HL-60 (cell line): ENCODE data around the gene KCNQ5.

ENCODE experiments used
- CTCF ChIP-seq: IDR thresholded peaks from one replicate; pipeline ENCODE4 v1.5.1; 2011; ENCODE audit warnings: low read length, control low read depth, inconsistent platforms; ENCODE audit not compliant: insufficient read depth
- POLR2AphosphoS5 ChIP-seq: IDR thresholded peaks from 2 replicates; pipeline ENCODE4 v1.6.1; 2012; ENCODE audit warnings: low read depth
- SPI1 ChIP-seq: IDR thresholded peaks from 2 replicates; pipeline ENCODE4 v1.6.1; 2012; ENCODE audit warnings: low read depth, mild to moderate bottlenecking, borderline replicate concordance
- TF ChIP-seq, protein P1 (sequence below): IDR thresholded peaks from 2 replicates; pipeline ENCODE4 v1.6.1; 2012; ENCODE audit warnings: low read depth; ENCODE audit not compliant: insufficient replicate concordance

DNA sequence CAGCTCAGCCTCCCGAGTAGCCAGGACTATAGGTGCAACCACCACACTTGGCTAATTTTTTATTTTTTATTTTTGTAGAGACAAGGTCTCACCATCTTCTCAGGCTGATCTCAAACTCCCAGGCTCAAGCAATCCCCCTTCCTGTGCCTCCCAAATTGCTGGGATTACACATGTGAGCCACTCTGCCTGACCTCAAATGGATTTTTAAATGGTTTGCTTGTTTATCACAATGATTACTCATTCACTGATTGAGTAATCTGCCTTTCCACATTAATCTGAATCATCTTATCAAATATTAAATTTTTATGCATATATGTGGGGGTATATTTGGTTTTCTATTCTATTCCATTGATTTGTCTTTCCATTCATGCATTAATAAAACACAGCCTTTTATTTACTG is 612.9 kb downstream of the KCNQ5 start:
- TF ChIP-seq CTCF (no peak), POLR2AphosphoS5 (no peak), SPI1 (no peak)
- TF ChIP-seq, protein P1, sequence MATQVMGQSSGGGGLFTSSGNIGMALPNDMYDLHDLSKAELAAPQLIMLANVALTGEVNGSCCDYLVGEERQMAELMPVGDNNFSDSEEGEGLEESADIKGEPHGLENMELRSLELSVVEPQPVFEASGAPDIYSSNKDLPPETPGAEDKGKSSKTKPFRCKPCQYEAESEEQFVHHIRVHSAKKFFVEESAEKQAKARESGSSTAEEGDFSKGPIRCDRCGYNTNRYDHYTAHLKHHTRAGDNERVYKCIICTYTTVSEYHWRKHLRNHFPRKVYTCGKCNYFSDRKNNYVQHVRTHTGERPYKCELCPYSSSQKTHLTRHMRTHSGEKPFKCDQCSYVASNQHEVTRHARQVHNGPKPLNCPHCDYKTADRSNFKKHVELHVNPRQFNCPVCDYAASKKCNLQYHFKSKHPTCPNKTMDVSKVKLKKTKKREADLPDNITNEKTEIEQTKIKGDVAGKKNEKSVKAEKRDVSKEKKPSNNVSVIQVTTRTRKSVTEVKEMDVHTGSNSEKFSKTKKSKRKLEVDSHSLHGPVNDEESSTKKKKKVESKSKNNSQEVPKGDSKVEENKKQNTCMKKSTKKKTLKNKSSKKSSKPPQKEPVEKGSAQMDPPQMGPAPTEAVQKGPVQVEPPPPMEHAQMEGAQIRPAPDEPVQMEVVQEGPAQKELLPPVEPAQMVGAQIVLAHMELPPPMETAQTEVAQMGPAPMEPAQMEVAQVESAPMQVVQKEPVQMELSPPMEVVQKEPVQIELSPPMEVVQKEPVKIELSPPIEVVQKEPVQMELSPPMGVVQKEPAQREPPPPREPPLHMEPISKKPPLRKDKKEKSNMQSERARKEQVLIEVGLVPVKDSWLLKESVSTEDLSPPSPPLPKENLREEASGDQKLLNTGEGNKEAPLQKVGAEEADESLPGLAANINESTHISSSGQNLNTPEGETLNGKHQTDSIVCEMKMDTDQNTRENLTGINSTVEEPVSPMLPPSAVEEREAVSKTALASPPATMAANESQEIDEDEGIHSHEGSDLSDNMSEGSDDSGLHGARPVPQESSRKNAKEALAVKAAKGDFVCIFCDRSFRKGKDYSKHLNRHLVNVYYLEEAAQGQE = no peak
